Liver (tissue), 9 donors: ENCODE results near the gene PTPRD. TPM values are rescaled to one million over a fixed set of nuclear protein-coding genes. Genes with fewer than 3 reads are reported as not detected.

Experiments used
- DNase-seq: peaks from one replicate; pipeline ENCODE4 v3.0.0-alpha.2; 2017; ENCODE audit warnings: low spot score
- H3K27ac ChIP-seq, 2 donors: one replicate each; pipeline ENCODE4 v1.7.0; 2013; ENCODE audit warnings: inconsistent platforms in 2 of 2, low read length in 2 of 2, control low read depth in 1 of 2, low read depth in 1 of 2, mild to moderate bottlenecking in 1 of 2
- H3K27me3 ChIP-seq, 4 donors: one replicate each; pipeline versions ENCODE4 v1.6.1 to v1.7.0; 2013; ENCODE audit warnings: low read length in 3 of 4, inconsistent platforms in 1 of 4, mild to moderate bottlenecking in 1 of 4, moderate library complexity in 1 of 4; ENCODE audit not compliant: control insufficient read depth in 4 of 4, insufficient read depth in 4 of 4
- H3K36me3 ChIP-seq, 4 donors: one replicate each; pipeline versions ENCODE4 v1.6.1 to v1.7.0; 2013; ENCODE audit warnings: low read length in 3 of 4, mild to moderate bottlenecking in 3 of 4, low read depth in 1 of 4, moderate library complexity in 1 of 4; ENCODE audit not compliant: control insufficient read depth in 4 of 4, insufficient read depth in 3 of 4
- H3K4me1 ChIP-seq, 4 donors: one replicate each; pipeline versions ENCODE4 v1.6.1 to v1.7.0; 2013; ENCODE audit warnings: low read length in 3 of 4, mild to moderate bottlenecking in 3 of 4, moderate library complexity in 1 of 4; ENCODE audit not compliant: control insufficient read depth in 4 of 4, insufficient read depth in 4 of 4
- H3K4me3 ChIP-seq, 3 donors: one replicate each; pipeline versions ENCODE4 v1.6.1 to v1.7.0; 2013; ENCODE audit warnings: low read length in 3 of 3, control low read depth in 1 of 3, low read depth in 1 of 3, mild to moderate bottlenecking in 1 of 3
- H3K9ac ChIP-seq, 2 donors: one replicate each; pipeline ENCODE4 v1.7.0; 2013; ENCODE audit warnings: low read length in 2 of 2, mild to moderate bottlenecking in 2 of 2, moderate library complexity in 2 of 2, control low read depth in 1 of 2, low read depth in 1 of 2
- H3K9me3 ChIP-seq, 4 donors: one replicate each; pipeline versions ENCODE4 v1.6.1 to v1.7.0; 2013; ENCODE audit warnings: low read length in 3 of 4; ENCODE audit not compliant: control insufficient read depth in 4 of 4
- ATF3 ChIP-seq: IDR thresholded peaks from 2 replicates; pipeline ENCODE4 v1.6.1; 2016; ENCODE audit warnings: antibody characterized with exemption
- CTCF ChIP-seq: fragments of 150-350 bp; IDR thresholded peaks from 2 replicates; pipeline ENCODE4 v1.5.1; 2017; ENCODE audit warnings: improper control_type of control experiment, low read depth, low read length; ENCODE audit not compliant: missing input control
- EGR1 ChIP-seq, 2 donors: IDR thresholded peaks; 2 replicates each; pipeline ENCODE4 v1.6.1; 2016 to 2018; ENCODE audit warnings: antibody characterized with exemption in 2 of 2, low read depth in 2 of 2
- FOXA1 ChIP-seq: IDR thresholded peaks from 2 replicates; pipeline ENCODE4 v1.6.1; 2016; ENCODE audit warnings: antibody characterized with exemption
- FOXA2 ChIP-seq: IDR thresholded peaks from 2 replicates; pipeline ENCODE4 v1.6.1; 2016; ENCODE audit warnings: antibody characterized with exemption
- GABPA ChIP-seq, 2 donors: IDR thresholded peaks in 1 of 2; conservative IDR thresholded peaks in 1 of 2; 2 replicates each; pipeline ENCODE4 v1.6.1; 2016; ENCODE audit warnings: antibody characterized with exemption in 2 of 2, mild to moderate bottlenecking in 1 of 2, moderate library complexity in 1 of 2
- HNF4G ChIP-seq: IDR thresholded peaks from 2 replicates; pipeline ENCODE4 v1.6.1; 2016; ENCODE audit warnings: antibody characterized with exemption
- NR2F2 ChIP-seq: IDR thresholded peaks from 2 replicates; pipeline ENCODE4 v1.6.1; 2016; ENCODE audit warnings: antibody characterized with exemption
- RAD21 ChIP-seq, 2 donors: IDR thresholded peaks; 2 replicates each; pipeline ENCODE4 v1.6.1; 2016; ENCODE audit warnings: antibody characterized with exemption in 2 of 2, mild to moderate bottlenecking in 2 of 2
- RXRA ChIP-seq, 2 donors: IDR thresholded peaks; 2 replicates each; pipeline ENCODE4 v1.6.1; 2017 to 2018; ENCODE audit warnings: antibody characterized with exemption in 2 of 2, mild to moderate bottlenecking in 1 of 2
- SP1 ChIP-seq: IDR thresholded peaks from 2 replicates; pipeline ENCODE4 v1.6.1; 2018; ENCODE audit warnings: antibody characterized with exemption, mild to moderate bottlenecking
- TAF1 ChIP-seq: conservative IDR thresholded peaks from 2 replicates; pipeline ENCODE4 v1.6.1; 2016; ENCODE audit warnings: antibody characterized with exemption, mild to moderate bottlenecking
- YY1 ChIP-seq: IDR thresholded peaks from 2 replicates; pipeline ENCODE4 v1.6.1; 2016; ENCODE audit warnings: antibody characterized with exemption, mild to moderate bottlenecking
- ZBTB33 ChIP-seq: IDR thresholded peaks from 2 replicates; pipeline ENCODE4 v1.6.1; 2016; ENCODE audit warnings: antibody characterized with exemption
- WGBS: extraction: QIAGEN DNeasy Blood & Tissue Kit; methylation state at CpG from one replicate; pipeline ENCODE4 v1.1.7; 2013; 5-methylcytosine and 5-hydroxymethylcytosine counted together
- polyA plus RNA-seq, 2 donors: library from polyadenylated mRNA; stranded (reverse) in 1 of 2; unstranded in 1 of 2; fragments of 200-250 nt in 1 of 2; fragments of >200 nt in 1 of 2; fragmentation: Nextera tagmentation in 1 of 2; extraction: Ambion mirVana in 1 of 2; gene quantifications; one replicate each; pipeline versions ENCODE4 v1.2.1 to v1.2.3, GENCODE V29; 2013 to 2015
- total RNA-seq, 2 donors: library from RNA; depleted of rRNA; stranded (reverse); fragments of >200 nt; gene quantifications; one replicate each; pipeline ENCODE4 v1.2.3, GENCODE V29; 2014
- TF ChIP-seq, protein P1 (sequence below): IDR thresholded peaks from 2 replicates; pipeline ENCODE4 v1.6.1; 2016; ENCODE audit warnings: antibody characterized with exemption, mild to moderate bottlenecking
- TF ChIP-seq, protein P2 (sequence below): IDR thresholded peaks from 2 replicates; pipeline ENCODE4 v1.6.1; 2016; ENCODE audit warnings: antibody characterized with exemption
- donor health status: healthy.
- donor health status: healthy.
- donor health status: healthy.
- donor health status: healthy.
- donor health status: healthy.

The PTPRD gene
- total and polyA plus RNA-seq, 4 donors = 0.78 to 34.2 (median 4.7) TPM

DNA sequence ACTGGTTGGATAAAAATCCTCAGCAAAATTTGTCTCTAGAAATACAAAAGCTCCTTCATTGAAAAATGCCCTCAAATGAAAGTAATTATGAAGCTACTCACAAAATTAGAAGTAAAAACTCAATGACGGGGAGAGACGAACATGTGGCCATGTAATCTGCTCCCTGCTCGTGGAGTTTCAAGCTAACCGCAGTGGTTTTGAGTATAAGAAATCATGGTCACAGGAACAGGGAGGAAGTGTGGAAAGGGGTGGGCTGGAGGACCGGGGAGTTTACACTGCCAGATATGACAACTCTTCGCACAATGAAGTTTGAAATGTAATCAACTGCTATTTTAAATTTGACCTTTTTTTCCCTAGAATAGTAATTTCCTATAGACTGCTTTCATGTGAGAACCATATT lies 2047.8 kb downstream of the PTPRD start:
- Histone ChIP-seq H3K27ac (no peak overlapping the region), H3K36me3 (no peaks in the 10 kb centered on the region), H3K9ac (no peak overlapping the region), H3K4me1 (no peaks in the 10 kb centered on the region), H3K27me3 (no peaks in the 10 kb centered on the region), H3K9me3 (no peaks in the 10 kb centered on the region), H3K4me3 (no peak overlapping the region)
- no peak for DNase-seq
- 71% methylated on average over 6 of the region's 6 CpGs for WGBS
- TF ChIP-seq, protein P1, sequence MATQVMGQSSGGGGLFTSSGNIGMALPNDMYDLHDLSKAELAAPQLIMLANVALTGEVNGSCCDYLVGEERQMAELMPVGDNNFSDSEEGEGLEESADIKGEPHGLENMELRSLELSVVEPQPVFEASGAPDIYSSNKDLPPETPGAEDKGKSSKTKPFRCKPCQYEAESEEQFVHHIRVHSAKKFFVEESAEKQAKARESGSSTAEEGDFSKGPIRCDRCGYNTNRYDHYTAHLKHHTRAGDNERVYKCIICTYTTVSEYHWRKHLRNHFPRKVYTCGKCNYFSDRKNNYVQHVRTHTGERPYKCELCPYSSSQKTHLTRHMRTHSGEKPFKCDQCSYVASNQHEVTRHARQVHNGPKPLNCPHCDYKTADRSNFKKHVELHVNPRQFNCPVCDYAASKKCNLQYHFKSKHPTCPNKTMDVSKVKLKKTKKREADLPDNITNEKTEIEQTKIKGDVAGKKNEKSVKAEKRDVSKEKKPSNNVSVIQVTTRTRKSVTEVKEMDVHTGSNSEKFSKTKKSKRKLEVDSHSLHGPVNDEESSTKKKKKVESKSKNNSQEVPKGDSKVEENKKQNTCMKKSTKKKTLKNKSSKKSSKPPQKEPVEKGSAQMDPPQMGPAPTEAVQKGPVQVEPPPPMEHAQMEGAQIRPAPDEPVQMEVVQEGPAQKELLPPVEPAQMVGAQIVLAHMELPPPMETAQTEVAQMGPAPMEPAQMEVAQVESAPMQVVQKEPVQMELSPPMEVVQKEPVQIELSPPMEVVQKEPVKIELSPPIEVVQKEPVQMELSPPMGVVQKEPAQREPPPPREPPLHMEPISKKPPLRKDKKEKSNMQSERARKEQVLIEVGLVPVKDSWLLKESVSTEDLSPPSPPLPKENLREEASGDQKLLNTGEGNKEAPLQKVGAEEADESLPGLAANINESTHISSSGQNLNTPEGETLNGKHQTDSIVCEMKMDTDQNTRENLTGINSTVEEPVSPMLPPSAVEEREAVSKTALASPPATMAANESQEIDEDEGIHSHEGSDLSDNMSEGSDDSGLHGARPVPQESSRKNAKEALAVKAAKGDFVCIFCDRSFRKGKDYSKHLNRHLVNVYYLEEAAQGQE = no peak

- Histone ChIP-seq H3K9ac (no peak overlapping the region), H3K4me3 (no peak overlapping the region), H3K27me3 (no peaks in the 10 kb centered on the region), H3K36me3 (no peaks in the 10 kb centered on the region), H3K4me1 (peaks cover 1 to 12% (median 5%) of the 10 kb centered on the region in 4 donors), H3K9me3 (no peaks in the 10 kb centered on the region), H3K27ac (no peak overlapping the region)
- TF ChIP-seq RXRA (IDR thresholded peaks at IDR 0.05) (no peak), YY1 (no peak), SP1 (no peak), GABPA (IDR thresholded peaks at IDR 0.05 in 1 of 2, conservative IDR thresholded peaks at IDR 0.05 in 1 of 2) (no peak), ATF3 (no peak), ZBTB33 (no peak), FOXA2 (no peak), EGR1 (IDR thresholded peaks at IDR 0.05; ENCODE audit: low read depth in 2 of 2) (no peak), TAF1 (no peak), RAD21 (IDR thresholded peaks at IDR 0.05) (no peak), FOXA1 (no peak), HNF4G (no peak), CTCF (no peak), NR2F2 (no peak)
- TF ChIP-seq, protein P1 = no peak
- TF ChIP-seq, protein P2, sequence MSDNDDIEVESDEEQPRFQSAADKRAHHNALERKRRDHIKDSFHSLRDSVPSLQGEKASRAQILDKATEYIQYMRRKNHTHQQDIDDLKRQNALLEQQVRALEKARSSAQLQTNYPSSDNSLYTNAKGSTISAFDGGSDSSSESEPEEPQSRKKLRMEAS = no peak
- no peak for DNase-seq
- 73% methylated on average over 6 of the region's 6 CpGs for WGBS
Measured at GRCh38 chr9:8560560-8561525, 2052.0 kb downstream of the PTPRD start.
